Measurements from ENCODE around the gene RBMS1.

RBMS1 gene

GRCh38 chr2:160251569-160251968 lies 242.0 kb downstream of the RBMS1 start:
- Mint-ChIP-seq H3K27me3 (peaks cover 2% of the 10 kb centered on the region), H3K4me3 (no peak overlapping the region), H3K9me3 (no peaks in the 10 kb centered on the region), H3K36me3 (no peaks in the 10 kb centered on the region), H3K27ac (no peak overlapping the region), H3K4me1 (no peaks in the 10 kb centered on the region)

- no peaks in the 10 kb centered on the region for H3K9me3 Mint-ChIP-seq
- no peak overlapping the region for H3K4me3 Mint-ChIP-seq
- H3K4me1 Mint-ChIP-seq, result no peaks in the 10 kb centered on the region
- H3K27me3 Mint-ChIP-seq, result peaks cover 2% of the 10 kb centered on the region
- H3K27ac Mint-ChIP-seq, result no peak overlapping the region
- no peaks in the 10 kb centered on the region for H3K36me3 Mint-ChIP-seq
These were observed 243.7 kb downstream of the RBMS1 start for GRCh38 chr2:160249876-160250275.

GRCh38 chr2:160247296-160248035 lies 246.1 kb downstream of the RBMS1 start:
- Mint-ChIP-seq H3K4me3 (no peak overlapping the region), H3K27me3 (no peaks in the 10 kb centered on the region), H3K4me1 (no peaks in the 10 kb centered on the region), H3K27ac (no peak overlapping the region), H3K36me3 (no peaks in the 10 kb centered on the region), H3K9me3 (no peaks in the 10 kb centered on the region)

GRCh38 chr2:160246356-160246755 lies 247.3 kb downstream of the RBMS1 start:
- Mint-ChIP-seq H3K9me3 (no peaks in the 10 kb centered on the region), H3K4me1 (no peaks in the 10 kb centered on the region), H3K27ac (no peak overlapping the region), H3K36me3 (no peaks in the 10 kb centered on the region), H3K27me3 (no peaks in the 10 kb centered on the region), H3K4me3 (no peak overlapping the region)

- H3K27me3 Mint-ChIP-seq, result no peaks in the 10 kb centered on the region
- no peaks in the 10 kb centered on the region for H3K36me3 Mint-ChIP-seq
- H3K4me1 Mint-ChIP-seq, result no peaks in the 10 kb centered on the region
- no peaks in the 10 kb centered on the region for H3K9me3 Mint-ChIP-seq
- H3K4me3 Mint-ChIP-seq, result no peak overlapping the region
- no peak overlapping the region for H3K27ac Mint-ChIP-seq
These were observed 247.9 kb downstream of the RBMS1 start for GRCh38 chr2:160245614-160246155.

- H3K27me3 Mint-ChIP-seq, result no peaks in the 10 kb centered on the region
- H3K4me3 Mint-ChIP-seq, result no peak overlapping the region
- no peaks in the 10 kb centered on the region for H3K9me3 Mint-ChIP-seq
- no peaks in the 10 kb centered on the region for H3K36me3 Mint-ChIP-seq
- no peaks in the 10 kb centered on the region for H3K4me1 Mint-ChIP-seq
- no peak overlapping the region for H3K27ac Mint-ChIP-seq
These were observed 250.6 kb downstream of the RBMS1 start for GRCh38 chr2:160242893-160243564.

- Mint-ChIP-seq H3K4me3 (no peak overlapping the region), H3K4me1 (no peaks in the 10 kb centered on the region), H3K36me3 (no peaks in the 10 kb centered on the region), H3K27ac (no peak overlapping the region), H3K9me3 (no peaks in the 10 kb centered on the region), H3K27me3 (no peaks in the 10 kb centered on the region)
These were observed 252.1 kb downstream of the RBMS1 start for GRCh38 chr2:160241251-160242137.

- Mint-ChIP-seq H3K4me1 (no peaks in the 10 kb centered on the region), H3K9me3 (no peaks in the 10 kb centered on the region), H3K27ac (no peak overlapping the region), H3K27me3 (no peaks in the 10 kb centered on the region), H3K36me3 (no peaks in the 10 kb centered on the region), H3K4me3 (no peak overlapping the region)
These were observed 254.2 kb downstream of the RBMS1 start for GRCh38 chr2:160239436-160239835.

- H3K36me3 Mint-ChIP-seq, result no peaks in the 10 kb centered on the region
- H3K27me3 Mint-ChIP-seq, result no peaks in the 10 kb centered on the region
- H3K4me1 Mint-ChIP-seq, result no peaks in the 10 kb centered on the region
- H3K4me3 Mint-ChIP-seq, result no peak overlapping the region
- no peaks in the 10 kb centered on the region for H3K9me3 Mint-ChIP-seq
- H3K27ac Mint-ChIP-seq, result no peak overlapping the region
These were observed 255.2 kb downstream of the RBMS1 start for GRCh38 chr2:160238392-160238791.

GRCh38 chr2:160232905-160233475 lies 260.6 kb downstream of the RBMS1 start:
- Mint-ChIP-seq H3K9me3 (no peaks in the 10 kb centered on the region), H3K36me3 (no peaks in the 10 kb centered on the region), H3K4me3 (no peak overlapping the region), H3K27ac (no peak overlapping the region), H3K27me3 (no peaks in the 10 kb centered on the region), H3K4me1 (no peaks in the 10 kb centered on the region)

- Mint-ChIP-seq H3K4me3 (no peak overlapping the region), H3K4me1 (peaks cover 7% of the 10 kb centered on the region)
These were observed 264.0 kb downstream of the RBMS1 start for GRCh38 chr2:160229591-160229990.

GRCh38 chr2:160228141-160228917 lies 265.3 kb downstream of the RBMS1 start:
- Mint-ChIP-seq H3K4me1 (peaks cover 19% of the 10 kb centered on the region), H3K36me3 (no peaks in the 10 kb centered on the region), H3K9me3 (no peaks in the 10 kb centered on the region), H3K27ac (no peak overlapping the region), H3K27me3 (no peaks in the 10 kb centered on the region), H3K4me3 (no peak overlapping the region)

More at GRCh38 chr2:160229591-160229990, 264.0 kb downstream of the RBMS1 start:
- no peaks in the 10 kb centered on the region for H3K9me3 Mint-ChIP-seq
- H3K27me3 Mint-ChIP-seq, result no peaks in the 10 kb centered on the region
- H3K36me3 Mint-ChIP-seq, result no peaks in the 10 kb centered on the region
- no peak overlapping the region for H3K27ac Mint-ChIP-seq

GRCh38 chr2:160227293-160227915 lies 266.2 kb downstream of the RBMS1 start:
- Mint-ChIP-seq H3K27me3 (no peaks in the 10 kb centered on the region), H3K4me3 (no peak overlapping the region), H3K4me1 (peaks cover 26% of the 10 kb centered on the region), H3K36me3 (no peaks in the 10 kb centered on the region), H3K27ac (no peak overlapping the region), H3K9me3 (no peaks in the 10 kb centered on the region)

GRCh38 chr2:160226367-160226766 lies 267.2 kb downstream of the RBMS1 start:
- Mint-ChIP-seq H3K4me1 (peaks cover 26% of the 10 kb centered on the region), H3K27me3 (no peaks in the 10 kb centered on the region), H3K27ac (no peak overlapping the region), H3K36me3 (no peaks in the 10 kb centered on the region), H3K9me3 (no peaks in the 10 kb centered on the region), H3K4me3 (no peak overlapping the region)
